K562 (cell line): ENCODE data around the gene CCDC15. TPM values are rescaled to one million over a fixed set of nuclear protein-coding genes. Genes with fewer than 3 reads are reported as not detected.

Experiments used
- ATAC-seq: fragments of 200-7000 bp; cut with Tn5 transposase; 3 replicates; pipeline ENCODE4 v1.9.1; 2020; ENCODE audit warnings: moderate library complexity
- BruUV-seq: library from RNA; stranded (reverse); fragments of 400-500 nt; replicated peaks from 2 replicates; lab custom pipeline; 2021; lab: Mats Ljungman, UMichigan
- CTCF ChIA-PET: fragments of 300-600 bp; formaldehyde crosslinking; extraction: SDS; loops from one replicate; lab custom pipeline; 2021; ENCODE audit warnings: low intra/inter-chr PET ratio; lab: Yijun Ruan, JAX
- POLR2A ChIA-PET: fragments of 300-600, 350-650 bp; sonication (Branson Sonifier 250); formaldehyde crosslinking; extraction: SDS; loops from one replicate; lab custom pipeline; 2021; ENCODE audit warnings: antibody characterized with exemption, inconsistent platforms; lab: Yijun Ruan, JAX
- DNase-seq, 4 experiments: peaks; one replicate each; pipeline versions ENCODE4 v3.0.0 to v3.0.0-alpha.2; 2011 to 2018; ENCODE audit warnings: low spot score in 3 of 4, mixed read lengths in 3 of 4; ENCODE audit errors: extremely low read depth in 1 of 4
- FAIRE-seq: peaks from 2 replicates; lab custom pipeline; 2011; peaks lifted over from hg19 to GRCh38; lab: Jason Lieb, UNC
- H2AFZ ChIP-seq: 2 replicates; pipeline ENCODE4 v1.6.0; 2011; ENCODE audit warnings: low read depth, low read length, control low read depth, inconsistent platforms
- H3K27ac ChIP-seq: fragments of 200-600 bp; 3 replicates; pipeline ENCODE4 v1.8.0; 2011; ENCODE audit warnings: low read depth, mild to moderate bottlenecking, control low read depth, inconsistent platforms, low read length, moderate library complexity, mixed read lengths; ENCODE audit errors: extremely low read depth
- H3K27me3 ChIP-seq, 2 experiments: fragments of 300-600 bp in 1 of 2; 2 replicates in 1 of 2; 3 replicates in 1 of 2; pipeline versions ENCODE4 v1.6.0 to v1.8.0; 2011; ENCODE audit warnings: inconsistent platforms in 2 of 2, low read length in 2 of 2, mild to moderate bottlenecking in 1 of 2, mixed read lengths in 1 of 2, moderate library complexity in 1 of 2; ENCODE audit not compliant: control insufficient read depth in 2 of 2, insufficient read depth in 2 of 2
- H3K36me3 ChIP-seq: fragments of 300-600 bp; 3 replicates; pipeline ENCODE4 v1.8.0; 2011; ENCODE audit warnings: mild to moderate bottlenecking, low read length, inconsistent platforms; ENCODE audit not compliant: control insufficient read depth, insufficient read depth
- H3K4me1 ChIP-seq, 2 experiments: fragments of 200-600 bp in 1 of 2; replicated peaks in 1 of 2; 2 replicates in 1 of 2; 3 replicates in 1 of 2; pipeline versions ENCODE4 v1.5.1 to v1.8.0; 2011; ENCODE audit warnings: inconsistent platforms in 2 of 2, low read length in 2 of 2, mild to moderate bottlenecking in 1 of 2, mixed read lengths in 1 of 2, moderate library complexity in 1 of 2; ENCODE audit not compliant: control insufficient read depth in 2 of 2, insufficient read depth in 2 of 2
- H3K4me2 ChIP-seq: 2 replicates; pipeline ENCODE4 v1.6.1; 2011; ENCODE audit warnings: low read length, control low read depth, inconsistent platforms, mixed read lengths; ENCODE audit not compliant: insufficient read depth
- H3K4me3 ChIP-seq: fragments of 200-600 bp; sonication (generic), shearing (Covaris generic); 2 replicates; pipeline ENCODE4 v1.5.1; 2016; ENCODE audit warnings: control low read depth, inconsistent platforms
- H3K79me2 ChIP-seq: fragments of 200-600 bp; 3 replicates; pipeline ENCODE4 v1.8.0; 2011; ENCODE audit warnings: low read length, inconsistent platforms; ENCODE audit not compliant: control insufficient read depth, insufficient read depth
- H3K9ac ChIP-seq, 2 experiments: 2 replicates each; pipeline versions ENCODE4 v1.6.0 to v1.6.1; 2011; ENCODE audit warnings: low read depth in 2 of 2, low read length in 2 of 2, control low read depth in 1 of 2, inconsistent platforms in 1 of 2, mild to moderate bottlenecking in 1 of 2, mixed read lengths in 1 of 2; ENCODE audit not compliant: insufficient read depth in 1 of 2
- H3K9me1 ChIP-seq: one replicate; pipeline ENCODE4 v1.6.0; 2011; ENCODE audit warnings: inconsistent platforms, mild to moderate bottlenecking, low read length, moderate library complexity; ENCODE audit not compliant: control insufficient read depth, insufficient read depth
- H3K9me3 ChIP-seq: replicated peaks from 2 replicates; pipeline ENCODE4 v1.5.1; 2011; ENCODE audit warnings: low read depth, low read length, inconsistent platforms; ENCODE audit not compliant: control insufficient read depth, insufficient read depth
- H4K20me1 ChIP-seq: replicated peaks from 2 replicates; pipeline ENCODE4 v1.6.1; 2011; ENCODE audit warnings: low read length, inconsistent platforms, mixed read lengths; ENCODE audit not compliant: control insufficient read depth, insufficient read depth
- CBFA2T2 ChIP-seq: fragments of 450-650 bp; conservative IDR thresholded peaks from 2 replicates; pipeline ENCODE4 v1.6.1; 2017; ENCODE audit warnings: mild to moderate bottlenecking
- DMBX1 ChIP-seq: fragments of 250-450 bp; sonication (Bioruptor Pico); IDR thresholded peaks from 2 replicates; pipeline ENCODE4 v1.8.0; 2022; ENCODE audit warnings: inconsistent platforms, mild to moderate bottlenecking, moderate library complexity, borderline replicate concordance
- IRF2 ChIP-seq: sonication (generic); formaldehyde crosslinking; IDR thresholded peaks from 2 replicates; pipeline ENCODE4 v1.8.1; 2022; ENCODE audit warnings: mild to moderate bottlenecking, missing genetic modification reagents
- LARP7 ChIP-seq: fragments of 450-650 bp; IDR thresholded peaks from 2 replicates; pipeline ENCODE4 v1.6.1; 2016
- MEIS2 ChIP-seq: fragments of 450-650 bp; IDR thresholded peaks from 2 replicates; pipeline ENCODE4 v1.6.1; 2014; ENCODE audit warnings: mild to moderate bottlenecking; ENCODE audit not compliant: partially characterized antibody
- PCBP1 ChIP-seq: fragments of 200-400 bp; formaldehyde crosslinking; IDR thresholded peaks from 2 replicates; pipeline ENCODE4 v1.6.1; 2018; ENCODE audit warnings: mild to moderate bottlenecking, low read depth, low read length; ENCODE audit not compliant: poor library complexity, severe bottlenecking
- RUNX1 ChIP-seq: sonication (generic); IDR thresholded peaks from 2 replicates; pipeline ENCODE4 v1.6.1; 2016; ENCODE audit warnings: antibody characterized with exemption, low read depth
- TAL1 ChIP-seq: fragments of 450-650 bp; IDR thresholded peaks from 2 replicates; pipeline ENCODE4 v1.6.1; 2016; ENCODE audit warnings: mild to moderate bottlenecking
- TEAD4 ChIP-seq, 2 experiments: sonication (generic) in 1 of 2; formaldehyde crosslinking in 1 of 2; IDR thresholded peaks; 2 replicates each; pipeline versions ENCODE4 v1.6.1 to v1.8.0; 2012 to 2022; ENCODE audit warnings: borderline replicate concordance in 1 of 2, inconsistent platforms in 1 of 2, low read length in 1 of 2, mild to moderate bottlenecking in 1 of 2, missing genetic modification reagents in 1 of 2
- ZNF76 ChIP-seq: fragments of 250-450 bp; sonication (Bioruptor Pico); IDR thresholded peaks from 2 replicates; pipeline ENCODE4 v1.4.0; 2020; ENCODE audit warnings: mild to moderate bottlenecking, moderate library complexity, borderline replicate concordance
- in situ Hi-C: fragments of 300-500 bp; cut with MboI; formaldehyde crosslinking; loops from 4 replicates; pipeline ENCODE4 v1.15.0; 2018; ENCODE audit warnings: inconsistent platforms, mixed read lengths
- intact Hi-C: fragments of 100-400 bp; cut with micrococcal nuclease; formaldehyde crosslinking; loops from 2 replicates; pipeline ENCODE4 v1.14.2; 2022
- polyA plus RNA-seq, 8 experiments: library from polyadenylated mRNA; depleted of rRNA in 4 of 8; stranded (reverse) in 5 of 8; unstranded in 3 of 8; fragments of >200 nt; fragmentation: Nextera tagmentation in 2 of 8; fragmentation: Illumina TruSeq in 1 of 8; extraction: Ambion mirVana in 2 of 8; extraction: Trizol in 1 of 8; gene quantifications; 2 replicates each; pipeline versions ENCODE4 v1.2.1 to v1.2.3, GENCODE V29; 2011 to 2014; ENCODE audit warnings: inconsistent platforms in 1 of 8, missing spikeins in 1 of 8
- total RNA-seq, 7 experiments: library from RNA; depleted of rRNA in 6 of 7; stranded (reverse); fragments of >200 nt in 6 of 7; fragmentation: Illumina TruSeq in 2 of 7; extraction: Trizol in 2 of 7; gene quantifications; 2 replicates each; pipeline versions ENCODE4 v1.2.1 to v1.2.3, GENCODE V29; 2011 to 2021; ENCODE audit warnings: low replicate concordance in 1 of 7
- TF ChIP-seq, protein P1 (sequence below): IDR thresholded peaks from 2 replicates; pipeline ENCODE4 v1.6.1; 2016; ENCODE audit warnings: missing genetic modification characterization, missing compliant biosample characterization
- TF ChIP-seq, protein P2 (sequence below): fragments of 450-650 bp; IDR thresholded peaks from 2 replicates; pipeline ENCODE4 v1.6.1; 2018; ENCODE audit not compliant: partially characterized antibody
- TF ChIP-seq, protein P3 (sequence below): sonication (generic); formaldehyde crosslinking; IDR thresholded peaks from 2 replicates; pipeline ENCODE4 v1.8.1; 2023; ENCODE audit warnings: mild to moderate bottlenecking, missing genetic modification reagents

The CCDC15 gene
- total and polyA plus RNA-seq, 9 of the 15 experiments (the other 6 are each of a cell fraction or from before 2014, with no cell fraction given) = 1.9 to 9.2 (median 3.9) TPM

DNA sequence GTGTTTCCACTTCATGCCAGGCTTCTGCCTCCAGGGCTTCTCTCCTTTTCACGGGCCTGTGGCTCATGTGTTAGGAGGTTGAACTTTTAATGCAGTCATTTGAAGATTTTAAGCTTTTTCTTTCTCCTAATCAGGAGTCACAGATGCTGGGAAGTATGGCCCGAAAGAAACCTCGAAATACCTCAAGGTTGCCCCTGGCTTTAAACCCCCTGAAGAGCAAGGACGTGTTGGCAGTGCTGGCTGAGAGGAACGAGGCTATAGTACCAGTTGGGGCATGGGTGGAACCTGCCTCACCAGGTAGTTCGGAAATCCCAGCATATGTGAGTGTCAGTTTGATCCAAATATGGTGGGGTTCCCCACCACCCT, 571 bp downstream of the CCDC15 start (continued):
- TF ChIP-seq, protein P1, sequence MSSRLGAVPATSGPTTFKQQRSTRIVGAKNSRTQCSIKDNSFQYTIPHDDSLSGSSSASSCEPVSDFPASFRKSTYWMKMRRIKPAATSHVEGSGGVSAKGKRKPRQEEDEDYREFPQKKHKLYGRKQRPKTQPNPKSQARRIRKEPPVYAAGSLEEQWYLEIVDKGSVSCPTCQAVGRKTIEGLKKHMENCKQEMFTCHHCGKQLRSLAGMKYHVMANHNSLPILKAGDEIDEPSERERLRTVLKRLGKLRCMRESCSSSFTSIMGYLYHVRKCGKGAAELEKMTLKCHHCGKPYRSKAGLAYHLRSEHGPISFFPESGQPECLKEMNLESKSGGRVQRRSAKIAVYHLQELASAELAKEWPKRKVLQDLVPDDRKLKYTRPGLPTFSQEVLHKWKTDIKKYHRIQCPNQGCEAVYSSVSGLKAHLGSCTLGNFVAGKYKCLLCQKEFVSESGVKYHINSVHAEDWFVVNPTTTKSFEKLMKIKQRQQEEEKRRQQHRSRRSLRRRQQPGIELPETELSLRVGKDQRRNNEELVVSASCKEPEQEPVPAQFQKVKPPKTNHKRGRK (tag) = peak; percentile 30; the same call in 1 of the 2 replicates

DNA sequence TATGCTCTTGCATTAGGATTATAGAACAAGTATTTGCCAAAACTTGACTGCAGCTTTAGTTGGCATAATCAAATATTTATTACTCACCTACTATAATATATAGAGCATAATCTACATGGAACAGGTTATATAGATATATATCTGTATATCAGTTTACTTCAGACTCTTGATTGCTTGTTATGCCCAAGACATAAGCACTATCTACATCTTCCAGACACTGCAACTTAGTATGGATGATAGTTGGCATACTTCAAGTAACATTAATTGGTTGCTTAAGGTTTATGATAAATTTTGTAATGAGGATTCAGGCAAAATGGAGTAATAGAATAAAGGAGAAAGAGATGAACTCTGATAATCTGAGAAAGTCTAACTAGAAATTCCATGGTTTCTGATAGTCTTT, 1.0 kb downstream of the CCDC15 start:
- no peak for ATAC-seq
- intact Hi-C loops (no loop called here), in situ Hi-C loops (loop anchor here (25.0 kb wide), 2 partner anchors 382 to 932 kb away; partner anchors contain the start of gene HYLS1)
- Histone ChIP-seq H2AFZ (peak overlapping the region; percentile 93), H3K27ac (peak overlapping the region; percentile 81; the same call in 2 of the 3 replicates), H3K79me2 (no peaks in the 10 kb centered on the region), H3K9me3 (no peaks in the 10 kb centered on the region), H3K9ac (peak overlapping the region in 1 of 2 experiments; percentile 73; a peak in 2 of 4 replicates), H3K36me3 (peaks cover 4% of the 10 kb centered on the region; the same call in 2 of the 3 replicates), H3K9me1 (no peaks in the 10 kb centered on the region), H3K4me2 (peak overlapping the region; percentile 77; the same call in 1 of the 2 replicates), H3K27me3 (no peaks in the 10 kb centered on the region; a peak in 1 of 5 replicates), H3K4me3 (0 out of 2 replicates have a peak overlapping the region, but pooled peaks have one; percentile 47), H4K20me1 (no peaks in the 10 kb centered on the region), H3K4me1 (peaks cover 5 to 7% of the 10 kb centered on the region in 2 experiments; a peak in 3 of 5 replicates)
- no TSS peak for BruUV-seq
- ChIA-PET POLR2A (no interaction called here), CTCF (no interaction called here)
- peak; percentile 67 for FAIRE-seq
- DNase-seq = no peak
- TF ChIP-seq, protein P2, sequence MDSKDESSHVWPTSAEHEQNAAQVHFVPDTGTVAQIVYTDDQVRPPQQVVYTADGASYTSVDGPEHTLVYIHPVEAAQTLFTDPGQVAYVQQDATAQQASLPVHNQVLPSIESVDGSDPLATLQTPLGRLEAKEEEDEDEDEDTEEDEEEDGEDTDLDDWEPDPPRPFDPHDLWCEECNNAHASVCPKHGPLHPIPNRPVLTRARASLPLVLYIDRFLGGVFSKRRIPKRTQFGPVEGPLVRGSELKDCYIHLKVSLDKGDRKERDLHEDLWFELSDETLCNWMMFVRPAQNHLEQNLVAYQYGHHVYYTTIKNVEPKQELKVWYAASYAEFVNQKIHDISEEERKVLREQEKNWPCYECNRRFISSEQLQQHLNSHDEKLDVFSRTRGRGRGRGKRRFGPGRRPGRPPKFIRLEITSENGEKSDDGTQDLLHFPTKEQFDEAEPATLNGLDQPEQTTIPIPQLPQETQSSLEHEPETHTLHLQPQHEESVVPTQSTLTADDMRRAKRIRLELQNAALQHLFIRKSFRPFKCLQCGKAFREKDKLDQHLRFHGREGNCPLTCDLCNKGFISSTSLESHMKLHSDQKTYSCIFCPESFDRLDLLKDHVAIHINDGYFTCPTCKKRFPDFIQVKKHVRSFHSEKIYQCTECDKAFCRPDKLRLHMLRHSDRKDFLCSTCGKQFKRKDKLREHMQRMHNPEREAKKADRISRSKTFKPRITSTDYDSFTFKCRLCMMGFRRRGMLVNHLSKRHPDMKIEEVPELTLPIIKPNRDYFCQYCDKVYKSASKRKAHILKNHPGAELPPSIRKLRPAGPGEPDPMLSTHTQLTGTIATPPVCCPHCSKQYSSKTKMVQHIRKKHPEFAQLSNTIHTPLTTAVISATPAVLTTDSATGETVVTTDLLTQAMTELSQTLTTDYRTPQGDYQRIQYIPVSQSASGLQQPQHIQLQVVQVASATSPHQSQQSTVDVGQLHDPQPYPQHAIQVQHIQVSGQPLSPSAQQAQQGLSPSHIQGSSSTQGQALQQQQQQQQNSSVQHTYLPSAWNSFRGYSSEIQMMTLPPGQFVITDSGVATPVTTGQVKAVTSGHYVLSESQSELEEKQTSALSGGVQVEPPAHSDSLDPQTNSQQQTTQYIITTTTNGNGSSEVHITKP = no peak
- peak; percentile 48; the same call in 1 of the 2 replicates for TF ChIP-seq TAL1
- TF ChIP-seq CBFA2T2 = peak; percentile 21; the same call in 1 of the 2 replicates
- peak; percentile 54; the same call in 1 of the 2 replicates for TF ChIP-seq TEAD4 (IDR thresholded peaks at IDR 0.05; ENCODE audit: low read length)
- no peak for TF ChIP-seq TEAD4 (CRISPR knock-in tag; IDR thresholded peaks at IDR 0.05; ENCODE audit: borderline replicate concordance)
- TF ChIP-seq PCBP1 = no peak
- TF ChIP-seq IRF2 (CRISPR knock-in tag) = no peak
- TF ChIP-seq RUNX1 = no peak
- no peak for TF ChIP-seq ZNF76 (CRISPR knock-in tag)
- TF ChIP-seq, protein P3, sequence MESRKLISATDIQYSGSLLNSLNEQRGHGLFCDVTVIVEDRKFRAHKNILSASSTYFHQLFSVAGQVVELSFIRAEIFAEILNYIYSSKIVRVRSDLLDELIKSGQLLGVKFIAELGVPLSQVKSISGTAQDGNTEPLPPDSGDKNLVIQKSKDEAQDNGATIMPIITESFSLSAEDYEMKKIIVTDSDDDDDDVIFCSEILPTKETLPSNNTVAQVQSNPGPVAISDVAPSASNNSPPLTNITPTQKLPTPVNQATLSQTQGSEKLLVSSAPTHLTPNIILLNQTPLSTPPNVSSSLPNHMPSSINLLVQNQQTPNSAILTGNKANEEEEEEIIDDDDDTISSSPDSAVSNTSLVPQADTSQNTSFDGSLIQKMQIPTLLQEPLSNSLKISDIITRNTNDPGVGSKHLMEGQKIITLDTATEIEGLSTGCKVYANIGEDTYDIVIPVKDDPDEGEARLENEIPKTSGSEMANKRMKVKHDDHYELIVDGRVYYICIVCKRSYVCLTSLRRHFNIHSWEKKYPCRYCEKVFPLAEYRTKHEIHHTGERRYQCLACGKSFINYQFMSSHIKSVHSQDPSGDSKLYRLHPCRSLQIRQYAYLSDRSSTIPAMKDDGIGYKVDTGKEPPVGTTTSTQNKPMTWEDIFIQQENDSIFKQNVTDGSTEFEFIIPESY = no peak
- no peak for TF ChIP-seq LARP7
- no peak for TF ChIP-seq MEIS2
- TF ChIP-seq DMBX1 (CRISPR knock-in tag) = no peak
